Suprapubic skin (tissue), 2 donors: ENCODE measurements around the gene PRLR.

ENCODE experiments used
- EP300 ChIP-seq: sonication (generic); formaldehyde crosslinking; IDR thresholded peaks from one replicate; pipeline ENCODE4 v1.6.1; 2017; ENCODE audit warnings: antibody characterized with exemption
- POLR2A ChIP-seq, 2 donors: fragments of 450-650 bp; IDR thresholded peaks; one replicate each; pipeline ENCODE4 v1.6.1; 2017; ENCODE audit warnings: antibody characterized with exemption in 2 of 2, mild to moderate bottlenecking in 2 of 2, moderate library complexity in 2 of 2

GRCh38 chr5:35233601-35234000 lies 3.3 kb upstream of the PRLR start:
- no peak for TF ChIP-seq POLR2A (IDR thresholded peaks at IDR 0.05)
- TF ChIP-seq EP300: no peak
